ENCODE measurements around the gene ANXA2R. TPM values are rescaled to one million over a fixed set of nuclear protein-coding genes. Genes with fewer than 3 reads are reported as not detected.

Gene ANXA2R
- total RNA-seq, 1 experiment from 2014 or later: 0.72 TPM

DNA sequence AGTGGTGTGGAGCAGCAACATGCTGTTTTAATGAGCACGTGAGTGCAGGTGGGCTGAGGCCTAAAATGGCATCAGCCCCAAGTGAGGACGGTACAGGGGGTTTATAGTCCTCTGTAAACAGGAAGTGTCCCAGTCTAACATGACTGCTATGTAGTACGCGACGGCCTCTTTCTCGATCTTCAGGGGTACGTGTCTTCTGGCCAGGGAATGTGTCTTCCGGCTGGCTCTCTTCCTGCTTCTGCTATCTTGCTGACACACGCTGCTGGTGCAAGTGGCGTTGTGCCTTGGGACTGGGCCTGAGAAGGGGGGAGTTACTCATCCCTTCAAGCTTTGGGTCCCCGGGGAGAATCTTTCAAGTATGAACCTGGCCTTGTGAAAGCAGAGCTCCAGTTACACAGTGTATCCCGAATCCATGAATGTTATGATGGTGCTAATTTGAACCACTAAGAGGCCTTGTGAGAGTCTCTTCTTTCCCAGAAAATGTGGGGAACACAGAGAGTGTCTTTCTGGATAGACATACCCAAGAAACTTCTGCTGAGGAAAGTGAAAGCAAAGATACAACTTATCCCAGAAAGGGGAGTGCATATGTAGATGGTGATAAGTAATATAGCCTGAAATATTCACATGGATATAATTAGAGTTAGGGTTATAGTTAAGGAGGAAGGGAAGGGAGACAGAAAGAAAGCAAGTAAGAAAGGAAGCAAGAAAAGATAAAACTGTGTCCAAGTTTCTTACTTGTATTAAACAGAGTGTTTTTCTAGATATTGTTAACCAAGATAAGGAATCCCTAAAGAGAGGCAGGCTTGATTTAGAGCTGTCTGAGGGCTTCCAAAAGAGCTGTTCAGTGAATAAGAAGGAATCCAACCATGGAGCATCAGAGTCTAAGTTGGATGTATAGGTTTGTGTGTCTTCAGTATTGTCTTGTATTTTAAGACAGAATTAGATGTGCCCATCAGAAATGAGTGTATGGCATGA lies 35.5 kb upstream of the ANXA2R start (continued):
- TF ChIP-seq, protein P1, sequence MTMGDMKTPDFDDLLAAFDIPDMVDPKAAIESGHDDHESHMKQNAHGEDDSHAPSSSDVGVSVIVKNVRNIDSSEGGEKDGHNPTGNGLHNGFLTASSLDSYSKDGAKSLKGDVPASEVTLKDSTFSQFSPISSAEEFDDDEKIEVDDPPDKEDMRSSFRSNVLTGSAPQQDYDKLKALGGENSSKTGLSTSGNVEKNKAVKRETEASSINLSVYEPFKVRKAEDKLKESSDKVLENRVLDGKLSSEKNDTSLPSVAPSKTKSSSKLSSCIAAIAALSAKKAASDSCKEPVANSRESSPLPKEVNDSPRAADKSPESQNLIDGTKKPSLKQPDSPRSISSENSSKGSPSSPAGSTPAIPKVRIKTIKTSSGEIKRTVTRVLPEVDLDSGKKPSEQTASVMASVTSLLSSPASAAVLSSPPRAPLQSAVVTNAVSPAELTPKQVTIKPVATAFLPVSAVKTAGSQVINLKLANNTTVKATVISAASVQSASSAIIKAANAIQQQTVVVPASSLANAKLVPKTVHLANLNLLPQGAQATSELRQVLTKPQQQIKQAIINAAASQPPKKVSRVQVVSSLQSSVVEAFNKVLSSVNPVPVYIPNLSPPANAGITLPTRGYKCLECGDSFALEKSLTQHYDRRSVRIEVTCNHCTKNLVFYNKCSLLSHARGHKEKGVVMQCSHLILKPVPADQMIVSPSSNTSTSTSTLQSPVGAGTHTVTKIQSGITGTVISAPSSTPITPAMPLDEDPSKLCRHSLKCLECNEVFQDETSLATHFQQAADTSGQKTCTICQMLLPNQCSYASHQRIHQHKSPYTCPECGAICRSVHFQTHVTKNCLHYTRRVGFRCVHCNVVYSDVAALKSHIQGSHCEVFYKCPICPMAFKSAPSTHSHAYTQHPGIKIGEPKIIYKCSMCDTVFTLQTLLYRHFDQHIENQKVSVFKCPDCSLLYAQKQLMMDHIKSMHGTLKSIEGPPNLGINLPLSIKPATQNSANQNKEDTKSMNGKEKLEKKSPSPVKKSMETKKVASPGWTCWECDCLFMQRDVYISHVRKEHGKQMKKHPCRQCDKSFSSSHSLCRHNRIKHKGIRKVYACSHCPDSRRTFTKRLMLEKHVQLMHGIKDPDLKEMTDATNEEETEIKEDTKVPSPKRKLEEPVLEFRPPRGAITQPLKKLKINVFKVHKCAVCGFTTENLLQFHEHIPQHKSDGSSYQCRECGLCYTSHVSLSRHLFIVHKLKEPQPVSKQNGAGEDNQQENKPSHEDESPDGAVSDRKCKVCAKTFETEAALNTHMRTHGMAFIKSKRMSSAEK (CRISPR knock-in tag; IDR thresholded peaks at IDR 0.05; ENCODE audit: borderline replicate concordance): no peak
- TF ChIP-seq, protein P2, sequence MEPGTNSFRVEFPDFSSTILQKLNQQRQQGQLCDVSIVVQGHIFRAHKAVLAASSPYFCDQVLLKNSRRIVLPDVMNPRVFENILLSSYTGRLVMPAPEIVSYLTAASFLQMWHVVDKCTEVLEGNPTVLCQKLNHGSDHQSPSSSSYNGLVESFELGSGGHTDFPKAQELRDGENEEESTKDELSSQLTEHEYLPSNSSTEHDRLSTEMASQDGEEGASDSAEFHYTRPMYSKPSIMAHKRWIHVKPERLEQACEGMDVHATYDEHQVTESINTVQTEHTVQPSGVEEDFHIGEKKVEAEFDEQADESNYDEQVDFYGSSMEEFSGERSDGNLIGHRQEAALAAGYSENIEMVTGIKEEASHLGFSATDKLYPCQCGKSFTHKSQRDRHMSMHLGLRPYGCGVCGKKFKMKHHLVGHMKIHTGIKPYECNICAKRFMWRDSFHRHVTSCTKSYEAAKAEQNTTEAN (CRISPR knock-in tag; IDR thresholded peaks at IDR 0.05): no peak
- TF ChIP-seq, protein P3, sequence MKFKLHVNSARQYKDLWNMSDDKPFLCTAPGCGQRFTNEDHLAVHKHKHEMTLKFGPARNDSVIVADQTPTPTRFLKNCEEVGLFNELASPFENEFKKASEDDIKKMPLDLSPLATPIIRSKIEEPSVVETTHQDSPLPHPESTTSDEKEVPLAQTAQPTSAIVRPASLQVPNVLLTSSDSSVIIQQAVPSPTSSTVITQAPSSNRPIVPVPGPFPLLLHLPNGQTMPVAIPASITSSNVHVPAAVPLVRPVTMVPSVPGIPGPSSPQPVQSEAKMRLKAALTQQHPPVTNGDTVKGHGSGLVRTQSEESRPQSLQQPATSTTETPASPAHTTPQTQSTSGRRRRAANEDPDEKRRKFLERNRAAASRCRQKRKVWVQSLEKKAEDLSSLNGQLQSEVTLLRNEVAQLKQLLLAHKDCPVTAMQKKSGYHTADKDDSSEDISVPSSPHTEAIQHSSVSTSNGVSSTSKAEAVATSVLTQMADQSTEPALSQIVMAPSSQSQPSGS (CRISPR knock-in tag; IDR thresholded peaks at IDR 0.05; ENCODE audit: borderline replicate concordance, low read depth): no peak
- TF ChIP-seq NR2C2 (CRISPR knock-in tag; IDR thresholded peaks at IDR 0.05) (no peak), GRHL2 (CRISPR knock-in tag; IDR thresholded peaks at IDR 0.05; ENCODE audit: insufficient replicate concordance, severe bottlenecking) (no peak), CREB1 (CRISPR knock-in tag; IDR thresholded peaks at IDR 0.05) (no peak), JAZF1 (CRISPR knock-in tag; IDR thresholded peaks at IDR 0.05) (no peak), RORB (CRISPR knock-in tag; IDR thresholded peaks at IDR 0.05) (no peak)

DNA sequence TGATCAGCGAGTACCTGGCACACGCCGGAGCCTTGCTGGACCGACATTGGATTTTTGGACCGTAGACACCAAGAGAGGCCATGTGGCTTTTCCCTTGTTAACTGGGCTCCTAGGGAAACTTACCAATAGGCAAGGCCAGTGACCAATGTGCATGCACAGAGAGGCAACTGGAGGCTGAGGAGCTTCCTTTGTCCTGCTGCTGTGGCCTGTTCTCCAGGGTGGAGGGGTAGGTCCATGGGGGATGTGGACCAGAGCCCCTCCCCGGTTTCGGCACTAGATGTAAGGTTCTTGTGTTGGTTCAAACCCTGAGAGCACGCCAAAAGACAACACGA lies 34.8 kb upstream of the ANXA2R start:
- H3K36me3 Mint-ChIP-seq: peaks cover 18% of the 10 kb centered on the region

More for the DNA sequence above, 34.8 kb upstream of the ANXA2R start:
- no peaks in the 10 kb centered on the region for H3K27me3 Mint-ChIP-seq (ENCODE audit: low read depth)
- peaks cover 6% of the 10 kb centered on the region for H3K9me3 Mint-ChIP-seq
- ATAC-seq: no peak
- H3K4me3 Mint-ChIP-seq: no peak overlapping the region
- TF ChIP-seq NR2C2 (CRISPR knock-in tag; IDR thresholded peaks at IDR 0.05): no peak
- no peak for TF ChIP-seq HMGA2 (CRISPR knock-in tag; IDR thresholded peaks at IDR 0.05)
- TF ChIP-seq GRHL2 (CRISPR knock-in tag; IDR thresholded peaks at IDR 0.05; ENCODE audit: insufficient replicate concordance, severe bottlenecking): no peak
- no peak for TF ChIP-seq KAT7 (CRISPR knock-in tag; IDR thresholded peaks at IDR 0.05; ENCODE audit: borderline replicate concordance)
- no peak for TF ChIP-seq FOXK1 (CRISPR knock-in tag; IDR thresholded peaks at IDR 0.05)
- no peak for TF ChIP-seq CBFB (CRISPR knock-in tag; IDR thresholded peaks at IDR 0.05; ENCODE audit: low read depth)
- TF ChIP-seq SMAD3 (CRISPR knock-in tag; IDR thresholded peaks at IDR 0.05; ENCODE audit: borderline replicate concordance): no peak
- TF ChIP-seq FOXP1 (CRISPR knock-in tag; IDR thresholded peaks at IDR 0.05; ENCODE audit: borderline replicate concordance): no peak
- TF ChIP-seq ATF1 (CRISPR knock-in tag; IDR thresholded peaks at IDR 0.05): no peak
- TF ChIP-seq GABPB1 (CRISPR knock-in tag; IDR thresholded peaks at IDR 0.05): no peak
- TF ChIP-seq TEAD1 (CRISPR knock-in tag; IDR thresholded peaks at IDR 0.05): no peak
- TF ChIP-seq JUN (CRISPR knock-in tag; IDR thresholded peaks at IDR 0.05): no peak
- TF ChIP-seq, protein P4, sequence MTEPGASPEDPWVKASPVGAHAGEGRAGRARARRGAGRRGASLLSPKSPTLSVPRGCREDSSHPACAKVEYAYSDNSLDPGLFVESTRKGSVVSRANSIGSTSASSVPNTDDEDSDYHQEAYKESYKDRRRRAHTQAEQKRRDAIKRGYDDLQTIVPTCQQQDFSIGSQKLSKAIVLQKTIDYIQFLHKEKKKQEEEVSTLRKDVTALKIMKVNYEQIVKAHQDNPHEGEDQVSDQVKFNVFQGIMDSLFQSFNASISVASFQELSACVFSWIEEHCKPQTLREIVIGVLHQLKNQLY (CRISPR knock-in tag; IDR thresholded peaks at IDR 0.05): no peak
- no peak for TF ChIP-seq IRF2 (CRISPR knock-in tag; IDR thresholded peaks at IDR 0.05; ENCODE audit: borderline replicate concordance, low read depth)
- TF ChIP-seq, protein P5, sequence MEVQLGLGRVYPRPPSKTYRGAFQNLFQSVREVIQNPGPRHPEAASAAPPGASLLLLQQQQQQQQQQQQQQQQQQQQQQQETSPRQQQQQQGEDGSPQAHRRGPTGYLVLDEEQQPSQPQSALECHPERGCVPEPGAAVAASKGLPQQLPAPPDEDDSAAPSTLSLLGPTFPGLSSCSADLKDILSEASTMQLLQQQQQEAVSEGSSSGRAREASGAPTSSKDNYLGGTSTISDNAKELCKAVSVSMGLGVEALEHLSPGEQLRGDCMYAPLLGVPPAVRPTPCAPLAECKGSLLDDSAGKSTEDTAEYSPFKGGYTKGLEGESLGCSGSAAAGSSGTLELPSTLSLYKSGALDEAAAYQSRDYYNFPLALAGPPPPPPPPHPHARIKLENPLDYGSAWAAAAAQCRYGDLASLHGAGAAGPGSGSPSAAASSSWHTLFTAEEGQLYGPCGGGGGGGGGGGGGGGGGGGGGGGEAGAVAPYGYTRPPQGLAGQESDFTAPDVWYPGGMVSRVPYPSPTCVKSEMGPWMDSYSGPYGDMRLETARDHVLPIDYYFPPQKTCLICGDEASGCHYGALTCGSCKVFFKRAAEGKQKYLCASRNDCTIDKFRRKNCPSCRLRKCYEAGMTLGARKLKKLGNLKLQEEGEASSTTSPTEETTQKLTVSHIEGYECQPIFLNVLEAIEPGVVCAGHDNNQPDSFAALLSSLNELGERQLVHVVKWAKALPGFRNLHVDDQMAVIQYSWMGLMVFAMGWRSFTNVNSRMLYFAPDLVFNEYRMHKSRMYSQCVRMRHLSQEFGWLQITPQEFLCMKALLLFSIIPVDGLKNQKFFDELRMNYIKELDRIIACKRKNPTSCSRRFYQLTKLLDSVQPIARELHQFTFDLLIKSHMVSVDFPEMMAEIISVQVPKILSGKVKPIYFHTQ (CRISPR knock-in tag; IDR thresholded peaks at IDR 0.05): no peak
- no peak overlapping the region for H3K27ac Mint-ChIP-seq
- H3K4me1 Mint-ChIP-seq: peaks cover 14% of the 10 kb centered on the region; the same call in 1 of the 2 replicates
- CTCF ChIA-PET: no interaction called here
- DNase-seq (ENCODE audit: low spot score): no peak
- POLR2A ChIA-PET: no interaction called here
